Peyer's patch (tissue), 4 donors: ENCODE results near the gene CDX2. TPM values are rescaled to one million over a fixed set of nuclear protein-coding genes. Genes with fewer than 3 reads are reported as not detected.

Experiments
- DNase-seq, 3 donors: peaks; one replicate each; pipeline ENCODE4 v3.0.0-alpha.2; 2017 to 2019
- H3K27ac ChIP-seq, 4 donors: fragments of 200-600 bp; sonication (generic); one replicate each; pipeline ENCODE4 v1.5.1; 2016 to 2019
- H3K27me3 ChIP-seq, 2 donors: fragments of 200-600 bp; sonication (generic); one replicate each; pipeline ENCODE4 v1.5.1; 2019
- H3K36me3 ChIP-seq, 3 donors: fragments of 200-600 bp; sonication (generic); one replicate each; pipeline ENCODE4 v1.5.1; 2016 to 2019
- H3K4me1 ChIP-seq, 4 donors: fragments of 200-600 bp; sonication (generic); one replicate each; pipeline ENCODE4 v1.5.1; 2016 to 2019
- H3K4me3 ChIP-seq, 4 donors: fragments of 200-600 bp; sonication (generic); 1 replicate in 3 of 4; 2 replicates in 1 of 4; pipeline ENCODE4 v1.5.1; 2016 to 2019; ENCODE audit warnings: mild to moderate bottlenecking in 1 of 4
- H3K9me3 ChIP-seq, 4 donors: fragments of 200-600 bp; sonication (generic); one replicate each; pipeline ENCODE4 v1.5.1; 2016 to 2019; ENCODE audit warnings: mild to moderate bottlenecking in 1 of 4
- POLR2A ChIP-seq, 2 donors: fragments of 450-650 bp; IDR thresholded peaks; one replicate each; pipeline ENCODE4 v1.5.1; 2017; ENCODE audit warnings: antibody characterized with exemption in 2 of 2, mild to moderate bottlenecking in 2 of 2, moderate library complexity in 2 of 2
- total RNA-seq, 4 donors: library from RNA; depleted of rRNA; stranded (reverse); fragments of >200 nt; gene quantifications; one replicate each; pipeline ENCODE4 v1.1.0, GENCODE V29; 2016
- TF ChIP-seq, protein P1 (sequence below), 6 experiments: fragments of 450-650 bp in 4 of 6; fragments of 200-600 bp in 2 of 6; sonication (generic) in 1 of 6; IDR thresholded peaks; one replicate each; pipeline ENCODE4 v1.5.1; 2017 to 2019; ENCODE audit warnings: antibody characterized with exemption in 6 of 6, mild to moderate bottlenecking in 3 of 6, moderate library complexity in 1 of 6

The CDX2 gene
- total RNA-seq, 4 donors from 2014 or later = 33.0 to 182 (median 136) TPM

DNA sequence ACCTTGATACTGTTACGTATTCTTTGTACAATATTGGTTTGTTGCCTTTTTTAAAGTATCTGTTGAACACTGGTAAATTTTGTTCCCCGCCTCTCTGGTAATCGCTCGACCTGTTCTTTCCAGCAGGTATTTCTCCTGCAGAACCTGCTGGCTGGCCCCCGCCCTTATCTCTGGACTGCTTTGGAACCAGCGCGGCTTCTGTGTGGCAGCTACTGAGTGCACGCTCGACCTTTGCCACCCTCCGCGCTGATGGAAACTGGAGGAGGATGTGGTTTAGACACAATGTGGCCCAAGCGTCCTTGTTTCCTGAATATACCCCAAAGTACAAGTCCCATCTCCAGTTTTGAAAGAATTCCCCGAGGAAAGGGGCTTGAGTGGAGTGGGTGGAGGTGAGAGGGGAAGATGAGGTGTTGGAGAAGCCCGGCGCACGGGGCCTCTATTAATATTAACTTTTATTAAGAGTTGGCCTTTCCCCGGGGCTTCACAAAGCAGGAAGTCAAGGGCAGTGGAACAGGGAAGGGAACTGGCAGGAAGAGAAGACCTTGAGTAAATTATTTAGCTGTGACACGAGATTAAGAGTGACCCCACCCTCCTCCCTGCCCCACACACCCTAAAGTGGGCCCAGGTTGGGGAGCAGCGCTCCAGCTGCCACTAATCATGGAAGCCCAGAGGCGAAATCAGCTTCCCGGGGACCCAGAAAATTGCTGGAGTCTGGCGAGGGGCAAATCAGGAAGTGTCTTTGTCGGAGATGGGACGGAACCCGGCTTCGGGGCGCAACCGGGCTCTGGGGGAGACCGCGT is 16.0 kb downstream of the CDX2 start:
- peak in 2 of 3 donors; percentile 85 to 86 for DNase-seq
- H3K36me3 ChIP-seq = no peaks in the 10 kb centered on the region
- H3K4me3 ChIP-seq = peak overlapping the region; percentile 32 to 59 (median 50)
- H3K27ac ChIP-seq = peak overlapping the region in 3 of 4 donors; percentile 79 to 87 (median 86)
- TF ChIP-seq POLR2A (IDR thresholded peaks at IDR 0.05) = peak in 1 of 2 donors; percentile 44
- TF ChIP-seq, protein P1, sequence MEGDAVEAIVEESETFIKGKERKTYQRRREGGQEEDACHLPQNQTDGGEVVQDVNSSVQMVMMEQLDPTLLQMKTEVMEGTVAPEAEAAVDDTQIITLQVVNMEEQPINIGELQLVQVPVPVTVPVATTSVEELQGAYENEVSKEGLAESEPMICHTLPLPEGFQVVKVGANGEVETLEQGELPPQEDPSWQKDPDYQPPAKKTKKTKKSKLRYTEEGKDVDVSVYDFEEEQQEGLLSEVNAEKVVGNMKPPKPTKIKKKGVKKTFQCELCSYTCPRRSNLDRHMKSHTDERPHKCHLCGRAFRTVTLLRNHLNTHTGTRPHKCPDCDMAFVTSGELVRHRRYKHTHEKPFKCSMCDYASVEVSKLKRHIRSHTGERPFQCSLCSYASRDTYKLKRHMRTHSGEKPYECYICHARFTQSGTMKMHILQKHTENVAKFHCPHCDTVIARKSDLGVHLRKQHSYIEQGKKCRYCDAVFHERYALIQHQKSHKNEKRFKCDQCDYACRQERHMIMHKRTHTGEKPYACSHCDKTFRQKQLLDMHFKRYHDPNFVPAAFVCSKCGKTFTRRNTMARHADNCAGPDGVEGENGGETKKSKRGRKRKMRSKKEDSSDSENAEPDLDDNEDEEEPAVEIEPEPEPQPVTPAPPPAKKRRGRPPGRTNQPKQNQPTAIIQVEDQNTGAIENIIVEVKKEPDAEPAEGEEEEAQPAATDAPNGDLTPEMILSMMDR (IDR thresholded peaks at IDR 0.05) = no peak
- H3K9me3 ChIP-seq = no peaks in the 10 kb centered on the region
- peaks cover 0 to 20% (median 7%) of the 10 kb centered on the region in 4 donors for H3K4me1 ChIP-seq
- H3K27me3 ChIP-seq = peaks cover 0 to 7% of the 10 kb centered on the region in 2 donors

- no peaks in the 10 kb centered on the region for H3K36me3 ChIP-seq
- peaks cover 0 to 4% (median 0%) of the 10 kb centered on the region in 4 donors for H3K9me3 ChIP-seq
- H3K4me1 ChIP-seq = no peaks in the 10 kb centered on the region
- no peak overlapping the region for H3K4me3 ChIP-seq
- no peaks in the 10 kb centered on the region for H3K27me3 ChIP-seq
- DNase-seq = no peak
- TF ChIP-seq POLR2A (IDR thresholded peaks at IDR 0.05) = no peak
- TF ChIP-seq, protein P1 (IDR thresholded peaks at IDR 0.05) = no peak
- no peak overlapping the region for H3K27ac ChIP-seq
Observed at GRCh38 chr13:27942972-27943371, 26.1 kb downstream of the CDX2 start.

DNA sequence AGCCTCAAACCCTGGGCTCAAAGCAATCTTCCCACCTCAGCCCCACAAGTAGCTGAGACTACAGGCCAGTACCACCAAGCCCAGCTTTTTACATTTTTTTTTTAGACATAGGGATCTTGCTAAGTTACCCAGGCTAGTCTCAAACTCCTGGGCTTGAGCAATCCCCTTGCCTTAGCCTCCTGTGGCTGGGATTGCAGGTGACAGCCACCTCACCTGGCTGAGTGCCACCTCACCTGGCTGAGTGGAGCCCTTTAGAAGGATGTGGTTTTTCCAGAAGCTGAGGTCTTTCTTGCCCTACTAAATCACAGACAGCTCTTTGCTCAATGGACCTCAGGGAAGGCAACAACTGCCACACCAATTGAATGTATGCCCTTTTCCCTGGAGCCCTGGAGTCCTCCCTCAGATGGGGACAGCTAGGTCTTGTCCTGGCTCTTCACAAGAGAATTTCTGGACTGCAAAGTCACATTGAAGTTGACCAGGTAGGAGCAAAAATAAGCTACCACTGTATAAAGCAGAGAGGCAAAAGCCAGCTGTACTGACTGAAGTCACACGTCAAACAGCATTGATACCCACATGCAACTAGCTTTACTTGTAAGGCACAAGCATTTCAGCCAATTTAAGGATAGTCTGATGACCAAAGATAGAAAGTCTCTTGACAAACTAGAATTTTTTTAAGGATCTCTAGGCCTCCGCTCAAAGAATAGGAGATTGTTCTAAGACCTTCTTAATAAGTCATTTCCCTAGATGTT is 35.4 kb downstream of the CDX2 start:
- Histone ChIP-seq H3K4me3 (no peak overlapping the region), H3K27me3 (peaks cover 0 to 11% of the 10 kb centered on the region in 2 donors), H3K36me3 (no peaks in the 10 kb centered on the region), H3K27ac (no peak overlapping the region), H3K9me3 (no peaks in the 10 kb centered on the region), H3K4me1 (no peaks in the 10 kb centered on the region)
- no peak for DNase-seq
- TF ChIP-seq, protein P1 (IDR thresholded peaks at IDR 0.05) = no peak
- no peak for TF ChIP-seq POLR2A (IDR thresholded peaks at IDR 0.05)

DNA sequence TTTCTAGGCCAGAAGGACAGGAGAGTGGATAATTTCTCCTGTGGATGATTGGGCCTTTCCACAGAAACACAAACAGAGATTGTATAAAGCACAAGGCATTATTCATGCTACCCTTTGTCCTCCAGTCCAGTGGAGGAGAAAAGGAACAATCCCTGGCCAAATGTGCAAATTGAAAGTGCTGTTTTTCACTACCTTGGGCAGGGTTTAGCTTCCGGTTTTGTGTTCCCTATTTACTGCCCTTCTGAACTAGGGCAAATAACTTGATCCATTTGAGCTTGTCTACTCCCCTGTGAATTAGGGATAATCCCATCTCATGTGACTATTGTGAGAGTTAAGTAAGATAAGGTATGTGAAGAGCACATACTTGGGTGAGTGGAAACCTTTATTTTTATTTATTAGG is 36.0 kb downstream of the CDX2 start:
- H3K4me3 ChIP-seq = no peak overlapping the region
- peaks cover 0 to 18% of the 10 kb centered on the region in 2 donors for H3K27me3 ChIP-seq
- no peaks in the 10 kb centered on the region for H3K36me3 ChIP-seq
- H3K27ac ChIP-seq = no peak overlapping the region
- no peak for TF ChIP-seq POLR2A (IDR thresholded peaks at IDR 0.05)
- TF ChIP-seq, protein P1 (IDR thresholded peaks at IDR 0.05) = no peak
- H3K4me1 ChIP-seq = no peaks in the 10 kb centered on the region
- no peak for DNase-seq
- no peaks in the 10 kb centered on the region for H3K9me3 ChIP-seq

DNA sequence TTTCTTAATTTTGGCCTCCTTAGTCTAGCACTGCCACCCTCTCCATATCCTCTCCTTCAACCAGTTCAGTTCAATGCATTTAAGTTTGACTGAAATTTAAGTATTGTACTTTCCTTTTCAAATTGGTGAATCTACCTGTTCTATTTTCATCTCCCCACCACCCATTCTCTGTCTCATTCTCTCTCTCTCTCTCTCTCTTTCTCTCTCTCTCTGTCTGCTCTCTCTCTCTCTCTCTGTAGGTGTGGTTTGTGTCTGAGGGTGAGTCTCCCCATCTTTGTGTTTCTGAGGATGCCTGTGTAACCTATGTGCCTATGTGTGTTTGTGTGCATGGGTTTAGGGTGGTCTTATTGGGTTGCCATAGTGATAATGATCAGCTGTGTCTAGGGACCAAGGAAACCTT is 39.2 kb downstream of the CDX2 start:
- H3K27ac ChIP-seq = no peak overlapping the region
- peaks cover 4 to 28% of the 10 kb centered on the region in 2 donors for H3K27me3 ChIP-seq

More for the DNA sequence above, 39.2 kb downstream of the CDX2 start:
- no peak for TF ChIP-seq POLR2A (IDR thresholded peaks at IDR 0.05)
- TF ChIP-seq, protein P1 (IDR thresholded peaks at IDR 0.05) = no peak
- peaks cover 0 to 1% (median 0%) of the 10 kb centered on the region in 4 donors for H3K9me3 ChIP-seq
- H3K4me1 ChIP-seq = peaks cover 0 to 5% (median 0%) of the 10 kb centered on the region in 4 donors
- no peak for DNase-seq
- no peaks in the 10 kb centered on the region for H3K36me3 ChIP-seq
- H3K4me3 ChIP-seq = no peak overlapping the region
